Measurements from ENCODE around the gene OR10H5.
"Not testable (repeated sequence)": the region's sequence is repeated elsewhere in the genome, so short reads cannot be mapped to it uniquely, and the experiment has no call there.

OR10H5 gene

GRCh38 chr19:15836330-15837220, 49.1 kb downstream of the OR10H5 start:
- TF ChIP-seq CTCF (IDR thresholded peaks at IDR 0.05; ENCODE audit: control insufficient read depth, insufficient read depth, low read depth, low read length, missing control alignments), result no peak
- H3K4me3 ChIP-seq (ENCODE audit: control insufficient read depth, low read depth, low read length), result peak overlapping the region; percentile 78
- DNase-seq (ENCODE audit: low read depth), result peak; percentile 66

GRCh38 chr19:15837221-15837731, 49.8 kb downstream of the OR10H5 start:
- TF ChIP-seq CTCF (IDR thresholded peaks at IDR 0.05; ENCODE audit: control insufficient read depth, insufficient read depth, low read depth, low read length, missing control alignments), result no peak
- H3K4me3 ChIP-seq (ENCODE audit: control insufficient read depth, low read depth, low read length), result peak overlapping the region; percentile 78
- no peak for DNase-seq (ENCODE audit: low read depth)

GRCh38 chr19:15838351-15838750, 50.9 kb downstream of the OR10H5 start:
- TF ChIP-seq CTCF (IDR thresholded peaks at IDR 0.05; ENCODE audit: control insufficient read depth, insufficient read depth, low read depth, low read length, missing control alignments), result no peak
- H3K4me3 ChIP-seq (ENCODE audit: control insufficient read depth, low read depth, low read length), result no peak overlapping the region
- no peak for DNase-seq (ENCODE audit: low read depth)

GRCh38 chr19:15839888-15840287, 52.4 kb downstream of the OR10H5 start:
- DNase-seq (ENCODE audit: low read depth); H3K4me3 ChIP-seq (ENCODE audit: control insufficient read depth, low read depth, low read length): not testable (repeated sequence)

GRCh38 chr19:15840833-15841232, 53.4 kb downstream of the OR10H5 start:
- TF ChIP-seq CTCF (IDR thresholded peaks at IDR 0.05; ENCODE audit: control insufficient read depth, insufficient read depth, low read depth, low read length, missing control alignments), result no peak
- no peak overlapping the region for H3K4me3 ChIP-seq (ENCODE audit: control insufficient read depth, low read depth, low read length)
- DNase-seq (ENCODE audit: low read depth), result no peak

- H3K4me3 ChIP-seq (ENCODE audit: control insufficient read depth, low read depth, low read length), result no peak overlapping the region
- DNase-seq (ENCODE audit: low read depth), result no peak
- no peak for TF ChIP-seq CTCF (IDR thresholded peaks at IDR 0.05; ENCODE audit: control insufficient read depth, insufficient read depth, low read depth, low read length, missing control alignments)
Observed at GRCh38 chr19:15841875-15842569, 54.6 kb downstream of the OR10H5 start.

All from AG09309 (cell line).